Transverse colon (tissue), 4 donors: ENCODE data around the gene CAPN15. TPM values are rescaled to one million over a fixed set of nuclear protein-coding genes. Genes with fewer than 3 reads are reported as not detected.

ENCODE experiments used
- DNase-seq: peaks from one replicate; pipeline ENCODE4 v3.0.0-alpha.2; 2019
- H3K27ac ChIP-seq, 4 donors: fragments of 200-600 bp; sonication (generic); 2 replicates each; pipeline ENCODE4 v1.5.1; 2016 to 2018; ENCODE audit warnings: inconsistent platforms in 4 of 4
- H3K27me3 ChIP-seq: fragments of 200-600 bp; sonication (generic); 2 replicates; pipeline ENCODE4 v1.5.1; 2017; ENCODE audit warnings: inconsistent platforms
- H3K36me3 ChIP-seq, 4 donors: fragments of 200-600 bp; sonication (generic); 2 replicates each; pipeline ENCODE4 v1.5.1; 2017 to 2019; ENCODE audit warnings: inconsistent platforms in 4 of 4
- H3K4me1 ChIP-seq, 4 donors: fragments of 200-600 bp; sonication (generic); 2 replicates each; pipeline ENCODE4 v1.5.1; 2017 to 2020; ENCODE audit warnings: inconsistent platforms in 4 of 4
- H3K4me3 ChIP-seq, 4 donors: fragments of 200-600 bp; sonication (generic); 1 replicate in 1 of 4; 2 replicates in 3 of 4; pipeline versions ENCODE4 v1.5.1 to v1.6.1; 2017 to 2019; ENCODE audit warnings: inconsistent platforms in 4 of 4
- H3K9me3 ChIP-seq, 2 donors: fragments of 200-600 bp; sonication (generic); 2 replicates each; pipeline ENCODE4 v1.5.1; 2017 to 2019; ENCODE audit warnings: inconsistent platforms in 2 of 2
- EP300 ChIP-seq: sonication (generic); formaldehyde crosslinking; IDR thresholded peaks from one replicate; pipeline ENCODE4 v1.6.1; 2017; ENCODE audit warnings: antibody characterized with exemption, low read depth
- POLR2A ChIP-seq: fragments of 450-650 bp; IDR thresholded peaks from one replicate; pipeline ENCODE4 v1.6.1; 2016; ENCODE audit warnings: antibody characterized with exemption, mild to moderate bottlenecking, moderate library complexity
- POLR2AphosphoS5 ChIP-seq, 3 donors: sonication (generic); formaldehyde crosslinking; IDR thresholded peaks; one replicate each; pipeline ENCODE4 v1.6.1; 2016; ENCODE audit warnings: antibody characterized with exemption in 3 of 3
- WGBS, 2 donors: methylation state at CpG; one replicate each; pipeline ENCODE4 v1.1.5; 2018; ENCODE audit warnings: low coverage in 1 of 2; 5-methylcytosine and 5-hydroxymethylcytosine counted together
- in situ Hi-C, 4 donors: fragments of 200-750 bp; cut with MboI; loops; one replicate each; pipeline versions ENCODE4 v1.15.0 to v1.15.1; 2017; ENCODE audit warnings: low sequenced_read_pairs in 3 of 4, low pct_ligation_motif_present in 1 of 4, low pct_unique_long_range_greater_than_20kb in 1 of 4
- intact Hi-C: fragments of 100-400 bp; cut with DNase I; formaldehyde crosslinking; loops from one replicate; pipeline ENCODE4 v1.15.1; 2023; ENCODE audit warnings: low total_unique reads
- total RNA-seq, 4 donors: library from RNA; depleted of rRNA; stranded (reverse); fragments of >200 nt; gene quantifications; one replicate each; pipeline ENCODE4 v1.1.0, GENCODE V29; 2016
- TF ChIP-seq, protein P1 (sequence below), 5 experiments: fragments of 200-600 bp in 3 of 5; fragments of 450-650 bp in 2 of 5; sonication (generic) in 3 of 5; IDR thresholded peaks; 1 replicate in 2 of 5; 2 replicates in 3 of 5; pipeline ENCODE4 v1.5.1; 2016 to 2017; ENCODE audit warnings: antibody characterized with exemption in 5 of 5, inconsistent platforms in 3 of 5, mild to moderate bottlenecking in 2 of 5, moderate library complexity in 1 of 5

The CAPN15 gene
- total RNA-seq, 4 donors from 2014 or later = 108 to 388 (median 175) TPM

- Histone ChIP-seq H3K36me3 (no peaks in the 10 kb centered on the region), H3K27ac (peak overlapping the region; percentile 85 to 93 (median 92)), H3K4me3 (peak overlapping the region in 1 of 4 donors; percentile 90), H3K9me3 (no peaks in the 10 kb centered on the region), H3K27me3 (no peaks in the 10 kb centered on the region), H3K4me1 (peaks cover 30 to 63% (median 52%) of the 10 kb centered on the region in 4 donors)
- in situ Hi-C loops = no loop called here
- 78% methylated on average over 15 of the region's 15 CpGs; no CpG with 5 or more reads in 1 of the 2 donors for WGBS, 2 donors
- TF ChIP-seq POLR2A = no peak
- TF ChIP-seq EP300 = no peak
- no peak for TF ChIP-seq POLR2AphosphoS5 (IDR thresholded peaks at IDR 0.05)
- TF ChIP-seq, protein P1, sequence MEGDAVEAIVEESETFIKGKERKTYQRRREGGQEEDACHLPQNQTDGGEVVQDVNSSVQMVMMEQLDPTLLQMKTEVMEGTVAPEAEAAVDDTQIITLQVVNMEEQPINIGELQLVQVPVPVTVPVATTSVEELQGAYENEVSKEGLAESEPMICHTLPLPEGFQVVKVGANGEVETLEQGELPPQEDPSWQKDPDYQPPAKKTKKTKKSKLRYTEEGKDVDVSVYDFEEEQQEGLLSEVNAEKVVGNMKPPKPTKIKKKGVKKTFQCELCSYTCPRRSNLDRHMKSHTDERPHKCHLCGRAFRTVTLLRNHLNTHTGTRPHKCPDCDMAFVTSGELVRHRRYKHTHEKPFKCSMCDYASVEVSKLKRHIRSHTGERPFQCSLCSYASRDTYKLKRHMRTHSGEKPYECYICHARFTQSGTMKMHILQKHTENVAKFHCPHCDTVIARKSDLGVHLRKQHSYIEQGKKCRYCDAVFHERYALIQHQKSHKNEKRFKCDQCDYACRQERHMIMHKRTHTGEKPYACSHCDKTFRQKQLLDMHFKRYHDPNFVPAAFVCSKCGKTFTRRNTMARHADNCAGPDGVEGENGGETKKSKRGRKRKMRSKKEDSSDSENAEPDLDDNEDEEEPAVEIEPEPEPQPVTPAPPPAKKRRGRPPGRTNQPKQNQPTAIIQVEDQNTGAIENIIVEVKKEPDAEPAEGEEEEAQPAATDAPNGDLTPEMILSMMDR (IDR thresholded peaks at IDR 0.05) = no peak
- DNase-seq = no peak
- intact Hi-C loops = no loop called here
These were observed 64.5 kb downstream of the CAPN15 start for GRCh38 chr16:591892-592517.

DNA sequence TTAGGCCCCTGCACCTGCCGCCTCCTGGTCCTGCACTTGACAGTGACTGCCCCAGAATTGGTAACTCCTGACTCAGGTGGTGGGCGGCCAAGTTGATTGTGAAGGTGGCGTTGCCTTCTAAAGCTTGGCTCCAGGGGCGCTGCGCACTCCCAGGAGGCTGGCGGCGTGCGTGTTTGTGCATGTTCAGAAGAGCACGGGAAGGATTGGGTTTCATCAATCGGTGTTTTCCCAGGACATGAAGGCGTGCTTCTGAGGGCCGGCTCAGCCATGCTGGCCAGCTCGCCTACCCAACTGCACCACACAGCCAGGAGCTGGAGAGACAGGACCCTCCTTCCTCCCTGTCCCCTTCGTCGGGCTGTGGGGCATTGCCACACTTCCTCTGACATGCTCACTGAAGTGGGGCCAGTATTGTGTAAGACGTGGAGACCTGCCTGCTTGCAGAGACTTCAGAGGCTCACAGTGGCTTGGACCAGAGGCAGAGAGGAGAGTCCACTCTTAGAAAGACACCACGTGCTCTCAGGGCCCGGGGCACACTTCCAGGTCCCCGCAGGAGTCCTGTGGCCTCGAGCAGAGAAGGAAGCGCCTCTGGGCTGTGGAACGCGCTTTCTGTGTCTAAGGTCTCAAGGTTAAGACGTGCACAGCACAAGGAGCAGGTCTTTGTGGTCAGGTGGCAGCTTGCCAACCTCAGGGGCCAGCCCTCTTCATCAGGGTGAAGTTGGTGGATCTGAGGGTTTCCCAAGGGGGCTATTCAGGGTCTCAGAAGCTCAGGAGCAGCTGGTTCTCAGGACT, 65.2 kb downstream of the CAPN15 start:
- H3K36me3 ChIP-seq = no peaks in the 10 kb centered on the region
- peaks cover 25 to 56% (median 49%) of the 10 kb centered on the region in 4 donors for H3K4me1 ChIP-seq
- DNase-seq = peak; percentile 56
- H3K9me3 ChIP-seq = no peaks in the 10 kb centered on the region
- 69% methylated on average over 20 of the region's 24 CpGs; no CpG with 5 or more reads in 1 of the 2 donors for WGBS, 2 donors
- peak overlapping the region in 1 of 4 donors; percentile 90 for H3K4me3 ChIP-seq
- in situ Hi-C loops = no loop called here
- TF ChIP-seq POLR2A = no peak
- TF ChIP-seq, protein P1 (IDR thresholded peaks at IDR 0.05) = no peak
- no peak for TF ChIP-seq POLR2AphosphoS5 (IDR thresholded peaks at IDR 0.05)
- no peak for TF ChIP-seq EP300
- peak overlapping the region; percentile 85 to 93 (median 92) for H3K27ac ChIP-seq
- intact Hi-C loops = no loop called here
- H3K27me3 ChIP-seq = no peaks in the 10 kb centered on the region

GRCh38 chr16:593406-593805, 65.9 kb downstream of the CAPN15 start:
- H3K4me1 ChIP-seq = peaks cover 19 to 50% (median 42%) of the 10 kb centered on the region in 4 donors
- no peaks in the 10 kb centered on the region for H3K9me3 ChIP-seq
- in situ Hi-C loops (no loop called here), intact Hi-C loops (no loop called here)
- no peaks in the 10 kb centered on the region for H3K27me3 ChIP-seq
- no peaks in the 10 kb centered on the region for H3K36me3 ChIP-seq
- H3K27ac ChIP-seq = peak overlapping the region; percentile 85 to 93 (median 92)
- WGBS, 2 donors = 70% methylated on average over 9 of the region's 9 CpGs; no CpG with 5 or more reads in 1 of the 2 donors
- H3K4me3 ChIP-seq = peak overlapping the region in 2 of 4 donors; percentile 2 to 29
- TF ChIP-seq POLR2AphosphoS5 (IDR thresholded peaks at IDR 0.05) (peak; percentile 44 to 86 (median 80)), EP300 (no peak), POLR2A (peak; percentile 66)
- TF ChIP-seq, protein P1 (IDR thresholded peaks at IDR 0.05) = no peak
- peak; percentile 73 for DNase-seq

DNA sequence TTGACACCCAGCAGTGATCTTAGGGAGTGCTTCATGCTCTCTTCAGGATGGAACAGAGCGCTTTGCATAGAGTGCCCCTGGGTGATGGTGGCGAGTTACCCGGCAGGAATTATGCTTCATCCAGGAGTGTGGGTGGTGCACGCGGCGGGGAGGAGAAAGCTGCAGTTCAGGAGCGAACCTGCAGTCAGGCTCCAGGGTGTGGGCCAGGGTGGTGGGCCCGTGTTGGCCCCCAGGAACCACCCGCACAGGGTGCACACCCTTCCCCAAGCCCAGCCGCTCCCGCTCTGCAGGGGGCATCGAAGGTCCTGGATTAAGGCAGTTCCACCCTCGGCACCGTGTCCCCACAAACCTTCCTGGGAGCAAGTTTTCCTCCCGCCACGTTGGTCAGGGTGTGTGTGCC, 66.3 kb downstream of the CAPN15 start:
- in situ Hi-C loops (no loop called here), intact Hi-C loops (loop anchor here (2.0 kb wide), 1 partner anchor 37 kb away; the partner anchor contains the start of gene WFIKKN1)
- TF ChIP-seq, protein P1 (IDR thresholded peaks at IDR 0.05) = peak in 2 of 5 experiments; percentile 27 to 47
- TF ChIP-seq EP300 = no peak
- Histone ChIP-seq H3K36me3 (no peaks in the 10 kb centered on the region), H3K27me3 (no peaks in the 10 kb centered on the region), H3K27ac (peak overlapping the region; percentile 85 to 93 (median 92)), H3K4me3 (peak overlapping the region in 2 of 4 donors; percentile 2 to 29), H3K9me3 (no peaks in the 10 kb centered on the region), H3K4me1 (peaks cover 19 to 48% (median 41%) of the 10 kb centered on the region in 4 donors)
- no peak for DNase-seq
- WGBS, 2 donors = 52% methylated on average over 16 of the region's 16 CpGs; no CpG with 5 or more reads in 1 of the 2 donors
